GM21825 (cell line): ENCODE measurements around the gene OR2Y1.
"Not testable (repeated sequence)": the region's sequence is repeated elsewhere in the genome, so short reads cannot be mapped to it uniquely, and the experiment has no call there.

Source experiments
- ATAC-seq: cut with Tn5 transposase; IDR thresholded peaks from one replicate; pipeline ENCODE4 v1.9.1; 2021; ENCODE audit warnings: mild to moderate bottlenecking, moderate library complexity; ENCODE audit not compliant: unreplicated experiment

The OR2Y1 gene

DNA sequence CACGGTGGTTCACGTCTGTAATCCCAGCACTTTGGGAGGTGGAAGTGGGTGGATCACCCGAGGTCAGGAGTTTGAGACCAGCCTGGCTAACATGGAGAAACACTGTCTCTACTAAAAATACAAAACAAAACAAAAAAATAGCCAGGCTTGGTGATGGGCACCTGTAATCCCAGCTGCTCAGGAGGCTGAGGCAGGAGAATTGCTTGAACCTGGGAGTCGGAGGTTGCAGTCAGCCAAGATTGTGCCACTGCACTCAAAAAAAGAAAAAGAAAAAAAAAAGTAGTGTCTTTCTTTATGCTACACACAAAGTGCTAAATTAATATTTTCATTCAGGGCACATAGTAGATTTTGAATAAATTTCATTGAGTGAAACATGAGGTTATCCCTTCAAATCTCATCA lies 1.1 kb upstream of the OR2Y1 start:
- ATAC-seq: not testable (repeated sequence)

DNA sequence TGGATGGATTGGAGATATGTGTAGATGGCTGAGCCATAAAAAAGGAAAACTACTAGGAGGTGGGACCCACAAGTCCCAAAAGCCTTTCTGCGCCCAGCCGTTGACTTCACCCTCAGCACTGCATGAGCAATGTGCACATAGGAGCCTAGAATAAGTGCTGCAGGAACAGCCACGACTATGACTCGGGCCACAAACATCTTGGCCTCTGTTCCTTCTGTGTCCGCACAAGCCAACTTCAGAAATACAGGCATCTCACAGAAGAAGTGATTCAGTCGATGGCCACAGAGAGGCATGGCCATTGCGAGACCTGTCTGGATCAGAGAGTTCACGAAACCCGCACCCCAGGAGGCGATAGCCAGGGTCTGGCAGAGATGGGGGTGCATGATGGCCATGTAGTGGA lies 587 bp downstream of the OR2Y1 start:
- no peak for ATAC-seq

DNA sequence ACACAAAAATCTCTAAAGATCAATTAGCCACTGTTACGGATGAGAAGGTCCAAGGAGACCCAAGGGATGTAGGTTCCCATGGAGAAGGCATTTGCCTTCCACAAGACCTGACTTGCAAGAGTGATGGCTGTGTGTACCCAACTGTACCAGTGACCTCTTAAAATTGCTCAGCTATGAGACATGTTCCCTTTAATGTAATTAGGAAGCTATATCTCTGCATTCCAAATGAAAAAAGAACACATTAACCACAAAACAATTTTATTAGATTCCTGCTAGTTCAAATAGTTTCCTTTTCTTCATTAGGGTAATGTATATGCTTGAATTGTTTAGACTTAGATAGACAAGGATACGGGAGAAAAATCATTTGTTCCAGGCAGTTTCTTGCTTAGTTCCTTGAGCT lies 3.3 kb downstream of the OR2Y1 start:
- ATAC-seq: no peak

DNA sequence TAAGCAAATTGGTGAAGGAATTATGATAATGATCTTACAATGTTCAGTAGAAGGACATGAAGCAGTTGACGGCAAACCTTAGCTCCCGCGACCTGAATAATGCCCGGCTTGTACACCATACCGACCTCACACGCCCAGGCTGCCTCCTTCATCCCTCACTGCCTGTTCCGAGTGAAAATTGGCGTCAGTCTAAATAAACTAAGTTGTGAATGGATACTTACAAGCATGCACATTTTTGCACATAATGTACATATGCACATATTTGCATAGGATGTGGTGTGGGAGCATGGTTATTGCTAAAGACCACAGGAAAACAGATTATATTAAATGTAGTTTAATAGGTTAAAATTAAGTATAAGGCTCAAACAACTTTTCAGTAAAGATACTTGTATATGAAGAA lies 14.9 kb downstream of the OR2Y1 start:
- no peak for ATAC-seq

- ATAC-seq: no peak
These were observed 15.9 kb downstream of the OR2Y1 start for GRCh38 chr5:180723936-180724335.

GRCh38 chr5:180720486-180720885 lies 19.4 kb downstream of the OR2Y1 start:
- no peak for ATAC-seq

- ATAC-seq: no peak
These were observed 20.1 kb downstream of the OR2Y1 start for GRCh38 chr5:180719781-180720180.

- ATAC-seq: no peak
These were observed 20.9 kb downstream of the OR2Y1 start for GRCh38 chr5:180718810-180719453.

DNA sequence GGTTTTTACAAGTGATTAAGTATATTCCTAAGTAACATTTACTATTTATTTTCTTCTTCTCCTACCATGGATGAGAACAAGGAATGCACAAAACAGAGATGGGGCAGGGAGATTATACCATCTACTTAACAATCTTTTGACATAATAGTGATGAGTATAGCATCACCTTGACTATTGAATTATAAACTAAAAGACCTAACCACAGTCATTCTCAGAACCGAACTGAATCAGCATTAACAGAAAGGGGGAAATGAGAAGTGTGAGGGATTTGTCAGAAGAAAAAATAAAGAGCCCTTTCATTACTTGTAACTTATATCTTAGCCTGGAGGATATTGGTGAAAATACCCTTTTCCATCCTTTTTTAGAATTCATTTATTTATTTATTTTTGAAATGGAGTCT lies 21.9 kb downstream of the OR2Y1 start:
- no peak for ATAC-seq

DNA sequence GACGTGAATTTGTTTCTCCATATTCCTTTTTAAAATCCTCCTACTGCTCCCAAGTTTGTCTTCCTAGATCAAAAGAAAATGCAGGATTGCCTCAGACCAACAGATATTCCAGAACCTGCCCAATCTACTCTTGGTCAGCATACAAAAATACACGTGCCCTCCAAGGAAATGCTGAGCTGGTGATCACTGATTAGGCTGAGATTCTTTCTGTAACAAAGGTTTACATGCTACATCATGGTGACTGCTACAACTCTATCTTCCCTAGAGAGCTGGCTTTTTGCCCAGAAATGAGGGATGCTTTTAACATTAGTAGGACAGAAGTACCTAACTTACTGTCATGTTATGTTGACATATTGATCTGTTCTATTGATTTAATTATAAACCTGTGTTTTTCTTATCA lies 35.5 kb downstream of the OR2Y1 start:
- no peak for ATAC-seq

GRCh38 chr5:180703912-180704311 lies 35.9 kb downstream of the OR2Y1 start:
- ATAC-seq: no peak

GRCh38 chr5:180703371-180703770 lies 36.5 kb downstream of the OR2Y1 start:
- not testable (repeated sequence) for ATAC-seq

DNA sequence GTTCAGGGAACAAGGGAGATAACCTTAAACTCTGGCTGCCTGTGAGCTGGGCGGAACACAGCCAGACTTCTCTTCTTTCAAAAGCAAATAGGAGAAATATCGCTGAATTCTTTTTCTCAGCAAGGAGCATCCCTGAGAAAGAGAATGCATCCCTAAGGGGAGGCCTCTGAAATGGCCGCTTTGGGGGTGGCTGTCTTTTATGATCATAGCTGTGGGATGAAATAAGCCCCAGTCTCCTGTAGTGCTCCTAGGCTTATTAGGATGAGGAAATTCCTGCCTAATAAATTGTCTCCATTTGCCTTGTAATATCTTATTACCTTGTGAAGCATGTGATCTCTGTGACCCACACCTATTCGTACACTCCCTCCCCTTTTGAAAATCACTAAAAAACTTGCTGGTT lies 39.4 kb downstream of the OR2Y1 start:
- not testable (repeated sequence) for ATAC-seq

DNA sequence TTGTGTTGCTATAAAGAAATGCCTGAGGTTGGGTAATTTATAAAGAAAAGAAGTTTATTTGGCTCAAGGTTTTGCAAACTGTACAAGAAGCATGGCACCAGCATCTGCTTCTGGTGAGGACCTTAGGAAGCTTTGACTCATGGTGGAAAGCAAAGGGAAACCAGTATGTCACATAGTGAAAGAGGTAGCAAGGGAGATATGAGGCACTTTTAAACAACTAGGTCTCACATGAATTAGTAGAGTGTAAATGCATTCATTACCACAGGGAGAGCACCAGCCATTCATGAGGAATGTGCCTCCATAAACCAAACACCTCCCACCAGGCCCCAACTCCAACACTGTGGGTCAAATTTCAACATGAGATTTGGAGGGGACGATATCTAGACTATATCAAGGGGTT lies 40.8 kb downstream of the OR2Y1 start:
- no peak for ATAC-seq

DNA sequence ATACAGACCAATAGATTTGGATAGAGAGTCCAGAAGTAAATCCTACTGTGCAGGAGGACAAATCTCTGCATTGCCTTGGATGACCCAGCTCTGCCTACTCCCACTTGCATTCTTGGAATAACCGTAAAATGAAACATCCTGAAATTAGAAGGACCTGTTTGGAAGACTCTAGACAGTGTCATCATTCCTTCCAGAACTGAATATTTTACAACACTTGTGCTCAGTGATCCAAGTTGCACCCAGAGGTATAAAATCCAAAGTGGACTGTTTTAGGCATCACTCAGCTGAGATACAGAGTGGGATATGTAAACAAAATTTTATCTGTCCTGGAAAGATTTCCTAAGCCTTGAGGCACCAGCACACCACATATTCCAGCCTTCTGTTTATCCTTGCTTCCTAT lies 43.7 kb downstream of the OR2Y1 start:
- no peak for ATAC-seq

GRCh38 chr5:180692429-180692828 lies 47.4 kb downstream of the OR2Y1 start:
- no peak for ATAC-seq

- no peak for ATAC-seq
These were observed 48.8 kb downstream of the OR2Y1 start for GRCh38 chr5:180691046-180691445.

DNA sequence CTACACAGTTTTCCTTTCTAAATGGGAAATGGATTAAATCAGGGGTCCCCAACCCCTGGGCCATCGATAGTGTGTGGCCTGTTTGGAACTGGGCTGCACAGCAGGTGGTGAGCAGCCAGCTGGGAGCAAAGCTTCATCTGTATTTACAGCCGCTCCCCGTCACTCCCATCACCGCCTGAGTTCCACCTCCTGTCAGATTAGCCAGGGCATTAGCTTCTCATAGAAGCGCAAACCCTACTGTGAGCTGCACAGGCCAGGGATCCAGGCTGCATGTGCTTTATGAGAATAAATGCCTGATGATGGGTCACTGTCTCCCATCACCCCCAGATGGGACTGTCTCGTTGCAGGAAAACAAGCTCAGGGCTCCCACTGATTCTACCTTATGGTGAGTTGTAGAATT lies 49.3 kb downstream of the OR2Y1 start:
- ATAC-seq: no peak

- no peak for ATAC-seq
These were observed 50.1 kb downstream of the OR2Y1 start for GRCh38 chr5:180689775-180690174.
